Stimulated activated CD4-positive, alpha-beta T cell treated with anti-CD3 and anti-CD28 coated beads, Interleukin-15, amount 100 ng/mL, for 1 hour (primary cell): Measurements from ENCODE around the gene BUB1B.

Experiments
- DNase-seq, 2 donors: peaks; one replicate each; pipeline ENCODE4 v3.0.0-alpha.2; 2020; ENCODE audit warnings: low read depth in 1 of 2, low spot score in 1 of 2

The BUB1B gene

DNA sequence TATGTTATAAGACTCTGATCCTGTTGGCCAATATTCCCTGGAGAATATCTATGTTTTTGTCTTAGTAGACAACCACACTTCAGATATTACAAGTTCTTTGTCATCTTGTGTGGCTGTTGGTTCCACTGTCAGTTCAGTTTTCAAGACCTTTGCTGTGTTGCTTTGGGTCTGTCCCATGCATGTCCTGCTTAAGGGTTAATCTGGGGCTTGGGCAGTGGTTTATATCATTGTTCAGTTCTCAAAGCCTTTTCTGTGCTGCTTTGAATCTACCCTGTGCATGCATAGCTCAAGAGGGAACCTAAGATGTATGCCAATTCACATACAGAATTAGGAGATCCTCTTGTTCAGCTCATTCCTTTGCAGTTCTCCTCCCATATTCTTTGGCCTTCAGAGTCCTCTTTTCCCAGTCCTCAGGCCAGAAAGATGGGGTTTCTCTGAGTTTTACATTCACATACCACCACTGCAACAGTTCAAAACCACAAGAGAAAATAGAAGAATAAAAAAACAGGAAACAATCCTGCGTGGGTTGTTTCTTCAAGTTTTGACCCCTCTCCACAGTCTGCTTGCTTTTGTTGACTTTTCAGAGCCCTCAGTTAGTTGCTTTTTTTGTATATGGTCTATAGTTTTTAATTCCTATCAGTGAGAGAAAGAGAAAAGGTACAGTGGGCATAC is 21.6 kb downstream of the BUB1B start:
- no peak for DNase-seq

DNA sequence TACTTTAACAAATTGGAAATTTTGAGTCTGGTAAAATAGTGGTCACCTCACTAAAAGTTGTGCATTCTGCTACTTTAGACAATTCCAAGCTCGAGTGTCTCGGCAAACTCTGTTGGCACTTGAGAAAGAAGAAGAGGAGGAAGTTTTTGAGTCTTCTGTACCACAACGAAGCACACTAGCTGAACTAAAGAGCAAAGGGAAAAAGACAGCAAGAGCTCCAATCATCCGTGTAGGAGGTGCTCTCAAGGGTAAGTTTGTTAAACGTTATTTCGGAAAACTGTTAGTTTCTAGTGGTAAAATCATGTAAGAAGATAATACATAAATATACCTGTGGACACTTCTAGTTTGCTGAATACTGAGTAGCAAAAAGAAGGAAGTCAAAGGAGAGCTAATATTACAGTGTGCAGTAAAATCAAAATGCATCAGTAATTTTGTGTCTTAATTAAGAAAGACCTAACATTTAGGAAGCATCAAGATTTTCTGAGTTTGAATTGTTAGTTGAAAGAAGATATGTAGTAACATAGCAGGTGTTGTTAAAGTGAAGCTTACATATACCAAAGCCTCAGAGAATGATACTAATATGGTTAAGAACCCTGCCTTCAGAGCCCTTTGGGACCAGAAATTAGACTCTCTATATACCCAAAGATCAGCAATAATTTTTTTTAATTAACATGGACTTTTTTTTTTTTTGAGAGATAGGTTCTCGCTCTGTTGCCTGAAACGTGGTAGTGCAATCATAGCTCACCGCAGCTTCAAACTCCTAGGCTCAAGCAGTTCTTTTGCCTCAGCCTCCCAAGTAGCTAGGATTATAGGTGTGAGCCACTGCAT is 23.0 kb downstream of the BUB1B start:
- no peak for DNase-seq

DNA sequence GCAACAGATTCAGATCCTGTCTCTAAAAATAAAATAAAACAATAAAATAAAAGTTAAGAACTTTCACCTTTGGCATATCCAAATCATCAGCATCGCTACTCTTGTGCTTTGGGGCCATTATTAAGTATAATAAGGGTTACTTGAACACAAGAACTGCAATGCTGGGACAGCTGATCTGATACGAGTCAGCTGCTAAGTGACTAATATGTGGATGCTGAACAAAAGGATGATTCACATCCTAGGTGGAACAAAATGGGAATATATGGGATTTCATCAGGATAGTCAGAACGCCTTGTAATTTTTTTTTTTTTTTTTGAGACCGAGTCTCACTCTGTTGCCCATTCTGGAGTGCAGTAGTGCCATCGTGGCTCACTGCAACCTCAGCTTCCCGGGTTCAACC is 29.7 kb downstream of the BUB1B start:
- no peak for DNase-seq

GRCh38 chr15:40192942-40193341 is 32.1 kb downstream of the BUB1B start:
- DNase-seq, result no peak

- no peak for DNase-seq
Observed at GRCh38 chr15:40197434-40197833, 36.6 kb downstream of the BUB1B start.

DNA sequence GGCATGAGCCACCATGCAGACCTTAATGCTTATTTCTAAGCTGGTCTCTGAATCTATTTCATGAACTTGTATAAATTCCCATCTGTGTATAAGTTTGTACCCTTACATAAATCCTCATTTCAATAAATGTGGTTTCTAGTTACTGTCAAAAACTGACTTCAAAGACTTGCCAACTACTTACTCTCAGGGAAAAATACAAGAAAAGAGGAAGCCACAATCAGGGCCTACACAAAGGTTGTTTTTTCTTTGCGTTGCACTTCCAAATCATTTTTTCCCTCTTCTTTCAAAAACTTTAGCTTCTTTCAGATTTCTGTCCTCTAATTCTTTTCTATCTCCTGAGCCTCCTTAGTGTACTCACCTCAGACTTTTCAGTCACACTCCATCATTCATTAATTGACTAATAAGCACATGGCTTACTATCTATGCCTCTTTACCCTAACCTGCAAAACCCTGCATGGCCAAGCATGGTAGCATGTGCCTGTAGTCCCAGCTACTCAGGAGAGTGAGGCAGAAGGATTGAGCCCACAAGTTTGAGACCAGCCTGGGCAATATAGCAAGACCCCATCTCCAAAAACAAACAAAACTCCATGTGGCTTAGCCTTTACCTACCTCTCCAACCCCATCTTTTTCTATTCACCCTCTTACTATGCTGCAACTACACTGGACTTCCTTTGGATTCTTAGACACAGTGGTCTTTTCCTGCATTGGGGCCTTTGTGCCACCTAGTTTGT is 37.7 kb downstream of the BUB1B start:
- no peak for DNase-seq

GRCh38 chr15:40204100-40204499 is 43.2 kb downstream of the BUB1B start:
- no peak for DNase-seq

DNA sequence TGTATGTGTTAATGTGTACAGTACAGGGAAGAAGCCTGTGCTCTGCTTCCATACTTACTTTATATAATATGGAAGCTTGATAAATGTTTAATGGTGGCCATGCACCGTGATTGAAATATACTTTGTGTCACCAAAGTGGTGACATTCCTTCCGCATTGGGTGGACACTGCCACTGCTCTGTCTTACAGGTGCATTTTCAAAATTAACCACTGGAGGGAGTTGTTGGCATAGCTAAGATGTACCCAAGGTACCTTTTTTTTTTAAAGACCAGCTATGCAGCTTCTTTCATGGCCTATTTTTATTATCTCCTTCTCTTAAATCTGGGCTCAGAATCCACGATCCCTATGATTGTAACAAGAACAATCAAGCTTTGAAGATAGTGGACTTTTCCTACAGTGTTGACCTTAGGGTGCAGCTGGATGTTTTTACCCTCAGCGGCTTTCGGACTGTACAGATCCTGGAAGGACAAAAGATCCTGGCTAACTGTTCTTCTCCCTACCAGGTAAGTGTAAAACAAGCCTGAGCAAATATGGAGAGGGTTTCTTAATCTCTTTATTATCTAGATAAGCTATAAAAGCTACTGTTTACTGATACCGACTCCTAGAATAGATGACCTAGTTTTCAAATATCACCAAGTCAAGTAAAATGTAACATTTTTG is 56.4 kb downstream of the BUB1B start:
- DNase-seq, result no peak

DNA sequence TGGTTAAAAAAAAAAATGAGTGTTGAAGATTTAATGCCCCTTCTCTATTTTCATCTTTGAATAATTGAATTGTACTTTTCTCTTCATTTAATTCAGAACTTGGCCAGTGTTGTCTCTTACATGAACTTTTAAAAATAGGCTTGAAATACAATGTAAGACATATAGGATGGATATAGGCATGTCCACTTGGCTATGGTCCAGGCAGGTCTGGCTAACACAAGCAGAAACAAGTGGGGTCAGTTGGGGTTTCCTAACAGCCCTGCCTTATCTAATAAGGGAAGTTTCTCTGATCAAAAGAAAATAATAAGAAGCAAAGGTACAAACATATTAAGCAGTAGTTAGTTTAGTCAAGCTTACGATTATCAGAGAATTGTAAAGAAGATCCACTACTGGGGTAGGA is 58.9 kb downstream of the BUB1B start:
- no peak for DNase-seq

DNA sequence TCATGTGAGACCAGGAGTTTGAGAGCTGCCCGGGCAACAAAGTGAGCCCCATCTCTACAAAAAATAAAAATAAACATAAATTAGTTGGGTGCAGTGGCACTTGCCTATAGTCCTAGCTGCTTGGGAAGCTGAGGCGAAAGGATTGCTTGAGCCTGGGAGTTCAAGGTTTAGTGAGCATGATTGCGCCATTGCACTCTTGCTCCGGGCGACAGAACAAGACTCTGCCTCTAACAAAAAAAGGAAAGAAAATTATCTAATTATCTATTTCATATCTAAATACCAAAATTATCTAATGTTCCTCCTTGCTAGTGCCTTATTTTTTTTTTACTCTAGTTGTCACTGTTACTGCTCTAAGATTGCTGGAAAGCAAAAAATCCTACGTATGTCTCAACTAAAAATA is 61.3 kb downstream of the BUB1B start:
- DNase-seq, result no peak

- no peak for DNase-seq
Observed at GRCh38 chr15:40226736-40227135, 65.9 kb downstream of the BUB1B start.

GRCh38 chr15:40229316-40229715 is 68.4 kb downstream of the BUB1B start:
- no peak for DNase-seq

DNA sequence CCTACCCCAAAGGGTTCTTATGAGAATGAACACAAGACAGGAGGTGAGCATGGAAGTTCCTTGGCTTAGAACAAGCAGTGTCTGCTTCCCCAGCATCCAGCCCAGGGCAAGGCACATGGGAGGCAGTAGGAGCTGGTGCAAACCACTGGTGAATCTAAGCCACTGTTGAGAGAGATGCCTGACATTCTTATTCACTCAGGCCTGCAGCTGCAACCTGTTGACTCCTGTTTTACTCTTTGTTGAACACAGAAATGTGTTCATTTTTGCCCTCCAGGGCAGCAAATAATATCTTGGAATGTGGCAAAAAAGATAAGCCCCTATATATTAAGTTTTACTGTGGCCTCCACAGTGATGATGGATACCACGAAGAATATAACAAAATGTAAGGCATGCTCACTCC is 69.1 kb downstream of the BUB1B start:
- DNase-seq, result no peak

DNA sequence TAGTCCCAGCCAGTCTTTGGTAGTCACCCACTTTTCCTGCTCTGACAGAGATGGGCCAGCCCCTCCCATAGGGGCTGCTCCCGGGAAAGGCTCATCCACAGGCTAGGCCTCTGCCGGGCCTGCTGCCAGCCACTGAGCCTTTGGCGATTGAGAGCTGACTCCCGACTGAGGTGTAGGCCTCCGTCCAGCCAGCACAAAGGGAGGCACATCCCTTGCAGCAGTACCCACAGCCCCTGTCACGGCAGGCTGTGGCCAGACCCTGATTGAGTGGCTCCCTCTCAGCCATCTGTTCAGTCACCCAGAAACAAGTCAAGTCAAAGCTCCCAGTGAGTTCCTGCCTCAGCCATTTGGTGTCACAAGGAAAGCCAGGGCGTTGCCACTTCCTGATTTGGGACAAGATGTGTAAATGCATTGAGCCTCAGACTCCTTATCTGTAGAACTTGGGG is 71.8 kb downstream of the BUB1B start:
- no peak for DNase-seq

DNA sequence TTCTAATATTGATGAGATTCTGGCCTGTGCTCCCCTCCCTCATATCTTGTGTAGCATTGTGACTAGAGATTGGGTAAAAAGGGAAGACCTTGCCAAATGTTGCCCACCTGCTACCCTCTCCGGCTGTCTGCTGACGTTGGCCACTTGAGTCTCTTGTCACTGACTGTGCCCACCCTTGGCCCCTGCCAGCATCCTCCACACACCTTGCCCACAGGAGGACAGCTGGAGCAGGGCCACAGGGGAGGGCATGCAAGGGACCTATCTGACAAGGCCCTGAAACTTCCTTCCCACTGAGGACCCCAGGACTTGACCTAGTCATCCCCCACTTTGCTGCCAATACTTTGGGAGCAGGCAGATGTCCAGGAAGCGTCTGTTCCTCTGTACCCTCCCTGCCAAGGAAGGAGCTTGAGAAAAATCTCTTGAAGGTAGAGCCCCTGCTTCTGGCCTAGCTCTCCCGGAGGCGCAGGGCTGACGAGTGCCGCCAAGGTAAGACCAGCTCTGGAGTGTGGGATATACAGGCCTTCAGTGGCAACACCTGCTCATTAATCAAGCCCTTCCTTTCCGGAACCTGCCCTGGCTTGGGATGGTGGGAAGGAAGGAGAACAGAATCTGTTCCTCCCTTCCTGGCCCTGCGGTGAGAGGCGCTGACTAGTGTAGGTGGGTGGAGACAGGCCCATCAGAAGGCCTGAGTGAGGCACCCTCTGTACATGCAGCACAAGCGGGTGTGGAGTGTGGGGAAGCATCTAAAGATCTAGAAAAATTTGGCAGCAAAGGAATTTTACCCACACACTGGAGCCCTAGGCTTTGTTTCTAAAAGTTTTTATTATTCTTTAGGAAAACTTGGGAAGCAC is 73.1 kb downstream of the BUB1B start:
- DNase-seq, result no peak

GRCh38 chr15:40234783-40235182 is 73.9 kb downstream of the BUB1B start:
- no peak for DNase-seq

DNA sequence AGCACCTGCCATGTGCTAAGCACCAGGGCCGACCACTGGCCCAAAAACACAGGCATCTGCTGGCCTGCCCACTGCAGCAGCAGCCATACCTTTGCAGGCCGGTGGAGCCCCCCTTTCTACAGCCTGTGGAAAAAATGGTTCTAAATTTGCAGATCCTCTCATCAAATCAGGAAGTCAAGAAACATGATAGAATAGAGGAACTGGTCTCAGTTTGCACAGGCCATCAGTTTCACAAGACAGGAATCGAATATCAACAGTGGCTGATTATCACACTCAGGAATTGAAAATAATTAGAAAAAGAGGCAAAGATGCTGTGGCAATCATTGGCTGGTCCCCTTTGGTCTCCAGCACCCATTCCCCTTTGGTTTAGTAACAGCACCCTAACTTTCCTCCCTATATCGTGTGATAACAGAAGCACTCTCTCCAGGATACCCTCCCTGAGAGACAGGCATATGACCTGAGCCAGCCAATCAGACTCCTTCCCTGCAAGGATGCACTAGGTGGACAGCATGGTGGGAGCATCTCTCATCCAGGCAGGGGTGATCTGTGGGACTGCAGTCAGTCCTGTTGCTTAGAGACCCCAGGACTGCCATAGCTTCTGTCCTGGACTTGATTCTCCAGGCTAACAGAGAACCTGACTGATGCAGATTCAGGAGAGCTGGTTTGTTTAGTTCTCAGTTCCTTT is 74.5 kb downstream of the BUB1B start:
- DNase-seq, result no peak

- peak in 1 of 2 donors; percentile 20 for DNase-seq
Observed at GRCh38 chr15:40238532-40239403, 77.9 kb downstream of the BUB1B start, which contains the start of gene PAK6. TSS of gene PAK6 (plus strand) at chr15:40239063. CDS start at chr15:40264786, 25,723 bp downstream.

GRCh38 chr15:40239404-40239692 is 78.5 kb downstream of the BUB1B start:
- no peak for DNase-seq
